ENCODE measurements around the gene TMEM151A.

Gene TMEM151A

GRCh38 chr11:66338276-66339161, 46.8 kb downstream of the TMEM151A start:
- DNase-seq: peak; percentile 45

- peak; percentile 31 for DNase-seq
Measured at GRCh38 chr11:66339162-66339675, 47.5 kb downstream of the TMEM151A start.

DNA sequence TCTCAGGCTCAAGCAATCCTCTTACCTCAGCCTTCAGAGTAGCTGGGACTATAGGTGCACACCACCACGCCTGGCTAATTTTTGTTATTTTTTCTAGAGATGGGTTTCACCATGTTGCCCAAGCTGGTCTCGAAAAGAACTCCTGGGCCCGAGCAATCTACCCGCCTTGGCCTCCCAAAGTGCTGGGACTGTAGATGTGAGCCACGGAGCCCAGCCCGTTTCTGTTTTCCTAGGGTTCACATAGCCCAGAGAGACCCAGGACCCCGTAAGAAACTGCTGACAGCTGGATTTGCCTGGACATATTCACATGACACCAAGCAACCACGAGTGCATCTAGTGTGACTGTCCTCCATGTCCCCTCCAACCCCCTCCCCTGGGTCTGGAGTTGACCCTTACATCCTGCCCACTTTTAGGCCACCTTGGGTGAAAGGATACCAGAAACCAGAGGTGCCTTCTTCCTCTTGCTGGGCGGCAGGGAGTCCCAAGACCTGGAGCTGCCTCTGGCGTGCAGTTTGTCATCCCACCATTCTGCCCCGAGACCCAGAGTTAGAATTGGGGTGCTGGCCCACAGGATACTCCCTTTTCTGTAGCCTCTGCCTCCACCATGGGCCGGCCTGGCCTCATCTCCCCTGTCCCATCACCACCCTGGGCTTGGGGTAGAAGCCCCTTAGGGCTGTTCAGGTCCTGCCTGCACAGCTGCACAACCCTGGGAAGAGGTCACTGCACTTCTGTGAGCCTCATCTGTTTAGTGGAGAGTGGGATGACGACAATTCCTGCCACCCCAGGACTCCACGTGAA, 48.2 kb downstream of the TMEM151A start:
- no peak for DNase-seq

GRCh38 chr11:66340596-66341501, 49.2 kb downstream of the TMEM151A start:
- DNase-seq: no peak

- no peak for DNase-seq
Measured at GRCh38 chr11:66341502-66342126, 49.9 kb downstream of the TMEM151A start.

GRCh38 chr11:66343176-66343575, 51.5 kb downstream of the TMEM151A start:
- DNase-seq: no peak

DNA sequence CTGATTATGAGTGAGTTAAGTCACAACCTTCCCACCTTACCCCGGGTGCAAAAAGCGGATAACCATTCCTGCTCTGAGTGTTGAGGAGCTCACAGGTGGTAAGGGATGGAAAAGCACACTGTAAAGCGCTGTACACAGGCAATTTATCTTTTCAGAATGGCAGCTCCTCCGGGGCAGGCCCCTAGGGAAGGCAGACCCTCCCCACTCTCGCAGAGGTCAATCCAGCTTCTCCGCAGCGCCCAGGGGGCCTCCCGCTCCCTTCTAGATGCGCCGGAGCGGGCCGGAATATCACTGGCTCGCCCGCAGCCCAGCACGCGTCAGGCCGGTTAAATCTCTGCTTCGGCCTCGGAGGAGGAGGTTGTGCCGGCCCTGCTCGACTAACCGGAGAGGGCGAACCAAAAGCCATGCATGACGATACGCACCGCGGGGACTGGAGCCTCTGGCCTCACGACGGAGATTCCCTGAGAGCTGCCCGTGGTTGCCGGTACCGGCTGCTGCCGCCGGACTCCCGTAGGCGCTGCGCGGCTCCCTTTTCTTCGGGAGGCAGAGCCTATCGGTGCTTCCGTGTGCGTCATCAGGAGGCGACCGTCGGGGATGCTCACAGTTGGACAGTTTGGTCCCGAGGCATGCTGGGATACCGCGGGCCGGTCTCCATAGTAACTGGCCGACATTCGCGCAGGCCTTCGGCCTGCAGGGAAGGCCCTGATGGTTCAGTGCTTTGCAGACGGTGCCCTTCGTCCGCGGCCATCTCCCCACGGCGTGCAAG, 53.0 kb downstream of the TMEM151A start, which contains the start of gene BRMS1:
TSS of gene BRMS1 (minus strand) at position 555 of the 766 bp plus-strand sequence. CDS start 2,870 bp downstream, outside the sequence.
- DNase-seq: peak; percentile 98

DNA sequence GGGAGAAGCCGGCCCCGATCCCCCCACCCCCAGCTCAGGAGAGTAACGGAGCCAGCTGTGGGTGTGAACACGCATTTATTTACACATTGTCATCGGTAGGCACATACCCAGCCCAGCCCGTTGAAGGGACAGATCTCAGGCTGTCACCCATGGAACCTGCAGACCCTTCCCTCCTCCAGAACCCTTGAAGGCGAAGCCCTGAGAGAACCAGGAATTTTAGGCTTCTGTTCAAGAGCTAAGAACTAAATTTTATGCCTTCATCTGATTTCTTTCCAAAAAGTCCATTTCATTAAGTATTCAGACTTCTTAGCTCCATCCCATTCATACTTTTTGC, 53.6 kb downstream of the TMEM151A start:
- DNase-seq: no peak
